ENCODE measurements around the gene TVP23A.
"Not testable (repeated sequence)": the region's sequence is repeated elsewhere in the genome, so short reads cannot be mapped to it uniquely, and the experiment has no call there.

The TVP23A gene

GRCh38 chr16:10791048-10791447 is 27.5 kb downstream of the TVP23A start:
- DNase-seq = no peak

DNA sequence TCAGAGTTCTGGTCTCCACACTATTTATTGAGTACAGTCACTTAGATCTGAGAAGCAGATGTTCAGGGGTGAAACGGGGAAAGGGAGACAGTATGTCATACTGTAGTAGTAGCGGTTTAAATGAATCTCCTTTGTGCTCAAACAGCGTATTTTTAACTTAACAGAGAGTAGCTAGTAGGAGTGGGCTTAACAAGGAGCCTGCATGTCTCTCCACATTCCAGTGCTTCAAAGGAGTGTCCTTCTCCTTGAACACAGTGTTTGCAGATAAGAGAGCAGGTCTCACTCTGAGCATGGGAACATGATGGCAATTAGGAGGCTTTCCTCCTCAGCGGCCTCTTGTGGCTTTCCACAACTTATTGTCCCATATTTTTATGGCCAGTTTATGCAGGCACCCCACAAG is 30.0 kb downstream of the TVP23A start:
- DNase-seq = not testable (repeated sequence)

DNA sequence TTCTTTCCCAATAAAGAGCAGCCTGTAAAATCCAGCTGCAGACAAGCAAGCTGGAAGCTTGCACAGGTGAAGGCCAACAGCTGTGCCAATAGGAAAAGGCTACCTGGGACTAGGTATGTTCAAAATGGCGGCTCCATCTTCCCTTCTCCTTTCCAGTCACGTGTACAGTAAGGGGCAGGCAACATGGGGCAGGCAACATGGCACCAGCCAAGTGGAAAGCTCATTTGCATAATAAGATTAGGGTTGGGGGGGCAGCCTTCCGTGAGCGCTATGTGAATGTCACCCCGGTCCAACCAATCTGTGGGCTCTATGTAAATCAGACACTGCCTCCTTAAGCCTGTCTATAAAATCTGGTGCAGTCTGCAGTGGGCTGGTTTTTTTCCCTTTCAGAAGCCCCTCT is 31.3 kb downstream of the TVP23A start:
- DNase-seq = no peak

DNA sequence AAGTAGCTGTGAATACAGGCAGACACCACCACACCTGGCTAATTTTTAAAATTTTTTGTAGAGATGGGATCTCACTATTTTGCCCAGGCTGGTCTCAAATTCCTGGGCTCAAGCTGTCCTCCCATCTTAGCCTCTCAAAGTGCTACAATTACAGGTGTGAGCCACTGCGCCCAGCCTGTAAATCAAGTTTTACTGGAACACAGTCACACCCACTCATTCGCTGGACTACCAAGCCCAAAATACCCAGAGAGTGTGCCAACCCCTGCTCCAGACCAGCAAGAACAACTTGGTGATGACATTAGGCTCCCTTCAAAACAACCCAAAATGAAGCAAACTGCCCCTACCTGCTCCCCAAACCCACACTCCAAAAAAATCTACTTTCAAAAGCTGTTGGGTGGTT is 36.0 kb downstream of the TVP23A start:
- no peak for DNase-seq

GRCh38 chr16:10780628-10781027 is 38.0 kb downstream of the TVP23A start:
- no peak for DNase-seq

DNA sequence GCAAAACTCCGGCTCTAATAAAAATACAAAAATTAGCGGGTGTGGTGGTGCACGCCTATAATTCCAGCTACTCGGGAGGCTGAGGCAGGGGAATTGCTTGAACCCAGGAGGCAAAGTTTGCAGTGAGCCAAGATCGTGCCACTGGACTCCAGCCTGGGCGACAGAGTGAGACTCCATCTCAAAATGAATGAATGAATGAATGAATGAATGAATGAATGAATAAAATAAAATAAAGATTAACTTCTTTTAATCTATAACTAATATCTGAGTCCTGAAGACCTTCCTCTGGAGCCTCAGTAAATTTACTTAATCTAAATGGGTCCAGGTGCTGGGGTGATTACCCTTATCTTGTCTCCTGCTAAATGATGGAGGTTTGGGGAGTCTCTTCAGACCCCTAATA is 38.7 kb downstream of the TVP23A start:
- DNase-seq = not testable (repeated sequence)

- DNase-seq = no peak
Observed at GRCh38 chr16:10777356-10777755, 41.2 kb downstream of the TVP23A start.

GRCh38 chr16:10776923-10777322 is 41.7 kb downstream of the TVP23A start:
- not testable (repeated sequence) for DNase-seq

DNA sequence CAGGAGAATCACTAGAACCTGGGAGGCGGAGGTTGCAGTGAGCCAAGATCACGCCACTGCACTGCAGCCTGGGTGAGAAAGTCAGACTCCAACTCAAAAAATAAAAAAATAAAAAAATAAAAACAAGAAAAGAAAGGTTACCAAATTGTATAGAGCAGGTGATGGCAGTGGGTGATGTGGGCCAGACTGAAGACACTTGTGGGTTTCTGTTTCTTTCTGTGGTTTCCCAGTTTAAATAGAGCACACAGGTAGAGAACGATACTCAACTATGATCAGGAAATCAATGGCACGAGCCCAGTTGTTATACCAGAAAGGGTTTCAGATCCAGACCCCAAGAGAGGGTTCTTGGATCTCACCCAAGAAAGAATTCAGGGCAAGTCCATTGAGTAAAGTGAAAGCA is 42.3 kb downstream of the TVP23A start:
- DNase-seq = peak; percentile 6

- DNase-seq = peak; percentile 28
Observed at GRCh38 chr16:10770907-10771306, 47.7 kb downstream of the TVP23A start.

- DNase-seq = no peak
Observed at GRCh38 chr16:10769381-10769780, 49.2 kb downstream of the TVP23A start.

DNA sequence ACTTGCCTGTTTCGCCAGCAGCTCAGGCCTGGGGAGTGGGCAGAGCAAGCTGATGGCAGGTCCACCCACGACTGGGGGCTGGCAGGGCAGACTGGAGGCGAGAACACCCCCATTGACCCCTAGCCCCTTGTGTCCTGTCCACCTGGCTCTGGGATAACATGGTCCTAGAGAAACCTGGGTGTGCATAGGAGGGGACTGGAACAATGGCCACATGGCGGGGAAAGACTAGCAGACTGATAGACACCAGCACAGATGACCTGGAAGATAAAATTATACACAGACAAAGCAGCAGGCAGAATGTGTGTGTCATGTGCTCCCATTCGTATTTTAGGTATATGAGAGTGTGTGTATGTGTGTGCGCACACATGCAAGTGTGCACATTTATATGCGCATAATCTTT is 51.5 kb downstream of the TVP23A start:
- no peak for DNase-seq

DNA sequence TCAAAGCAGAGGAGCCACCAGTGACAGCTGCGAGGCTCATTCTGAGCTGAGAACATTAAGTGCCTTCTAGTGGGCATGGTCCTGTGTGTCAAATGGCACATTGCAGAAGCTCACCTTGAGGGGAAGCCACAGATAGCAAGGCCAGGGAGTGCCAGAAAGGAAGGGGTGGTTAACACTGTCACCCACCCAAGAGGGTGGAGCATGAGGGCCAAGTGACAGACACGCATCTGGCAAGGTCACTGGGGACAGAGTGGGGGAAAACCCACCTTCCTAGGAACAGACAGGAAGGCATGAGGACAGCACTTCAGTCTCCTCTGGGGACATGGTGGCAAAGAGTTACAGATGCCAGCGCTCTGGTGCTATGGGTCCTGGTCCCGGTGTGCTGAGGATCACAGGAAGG is 52.8 kb downstream of the TVP23A start:
- peak; percentile 52 for DNase-seq

GRCh38 chr16:10763456-10763855 is 55.1 kb downstream of the TVP23A start:
- no peak for DNase-seq

GRCh38 chr16:10762336-10763016 is 56.1 kb downstream of the TVP23A start:
- DNase-seq = no peak

DNA sequence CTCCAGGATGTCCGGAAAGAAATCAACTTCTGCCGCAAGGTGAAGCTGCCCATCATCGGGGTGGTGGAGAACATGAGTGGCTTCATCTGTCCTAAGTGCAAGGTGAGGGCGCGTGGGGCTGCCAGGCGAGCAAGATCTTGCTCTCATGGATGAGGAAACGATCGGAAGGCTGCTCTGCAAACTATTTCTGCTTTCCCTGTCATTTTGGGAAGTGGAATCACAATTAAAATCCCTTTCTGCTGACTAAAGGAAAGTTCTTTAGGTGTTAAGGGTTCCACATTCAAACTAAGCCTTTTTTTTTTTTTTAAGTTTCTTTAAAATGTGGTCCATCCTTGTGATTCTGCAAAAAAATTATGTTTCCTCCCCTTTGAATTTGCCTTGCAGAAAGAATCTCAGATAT is 57.2 kb downstream of the TVP23A start:
- DNase-seq = no peak

DNA sequence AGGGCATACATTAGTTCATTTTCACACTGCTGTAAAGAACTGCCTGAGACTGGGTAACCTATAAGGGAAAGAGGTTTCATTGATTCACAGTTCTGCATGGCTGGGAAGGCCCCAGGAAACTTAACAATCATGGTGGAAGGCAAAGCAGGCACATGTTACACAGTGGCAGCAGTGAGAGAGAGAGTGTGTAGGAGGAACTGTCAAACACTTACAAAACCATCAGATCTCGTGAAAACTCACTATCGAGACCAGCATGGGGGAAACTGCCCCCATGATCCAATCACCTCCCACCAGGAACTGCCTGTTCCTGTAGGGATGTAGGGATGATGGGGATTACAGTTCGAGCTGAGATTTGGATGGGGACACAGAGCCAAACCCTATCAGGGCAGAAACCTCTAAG is 57.7 kb downstream of the TVP23A start:
- DNase-seq = no peak

GRCh38 chr16:10756574-10756973 is 62.0 kb downstream of the TVP23A start:
- no peak for DNase-seq

GRCh38 chr16:10754941-10755340 is 63.7 kb downstream of the TVP23A start:
- no peak for DNase-seq

- DNase-seq = no peak
Observed at GRCh38 chr16:10753670-10754069, 64.9 kb downstream of the TVP23A start.

DNA sequence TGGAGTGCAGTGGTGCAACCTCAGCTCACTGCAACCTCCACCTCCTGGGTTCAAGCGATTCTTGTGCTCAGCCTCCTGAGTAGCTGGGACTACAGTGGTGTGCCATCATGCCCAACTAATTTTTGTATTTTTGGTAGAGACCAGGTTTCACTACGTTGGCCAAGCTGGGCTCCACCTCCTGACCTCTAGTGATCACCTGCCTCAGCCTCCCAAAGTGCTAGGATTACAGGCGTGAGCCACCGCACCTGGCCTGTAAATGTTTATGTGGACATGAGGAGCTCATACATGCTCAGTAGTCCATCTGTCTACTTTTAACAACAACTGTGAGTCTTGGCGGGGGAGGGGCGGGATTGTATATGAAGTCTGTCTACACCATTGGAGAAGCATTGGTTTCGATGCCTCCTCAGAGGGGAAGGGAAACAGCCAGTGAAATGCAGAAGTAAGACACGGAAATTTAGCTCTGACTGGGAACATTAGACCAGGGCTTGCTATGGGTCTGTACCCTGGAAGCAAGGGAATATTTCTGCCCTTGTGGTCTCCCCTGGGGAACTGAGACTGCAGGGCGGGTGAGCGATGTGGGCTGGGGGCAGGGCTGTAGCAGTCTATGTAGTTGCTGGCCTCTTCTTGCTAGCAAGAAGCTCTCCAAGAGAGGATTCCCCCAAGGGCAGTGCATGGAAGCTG is 65.6 kb downstream of the TVP23A start:
- peak; percentile 29 for DNase-seq

DNA sequence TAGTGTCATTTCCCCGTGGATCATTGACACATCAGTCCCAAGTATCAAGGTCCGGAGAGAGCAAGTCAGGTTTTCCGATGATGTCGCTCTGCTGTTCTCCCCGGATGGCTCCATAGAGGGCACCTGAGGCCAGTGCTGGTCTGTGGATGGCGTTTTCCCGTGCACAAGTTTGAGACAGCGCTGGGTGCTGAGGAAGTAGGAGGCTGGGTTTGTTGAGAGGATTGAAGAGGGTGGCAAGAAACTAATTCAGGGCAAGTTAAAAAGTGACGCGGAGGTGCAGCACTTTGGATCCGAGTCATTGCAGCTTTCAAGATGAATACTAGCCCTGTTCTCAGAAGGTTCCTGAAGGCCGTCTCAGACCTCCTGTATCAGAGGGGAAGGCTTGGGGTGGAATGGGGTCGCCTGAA is 67.3 kb downstream of the TVP23A start:
- no peak for DNase-seq

DNA sequence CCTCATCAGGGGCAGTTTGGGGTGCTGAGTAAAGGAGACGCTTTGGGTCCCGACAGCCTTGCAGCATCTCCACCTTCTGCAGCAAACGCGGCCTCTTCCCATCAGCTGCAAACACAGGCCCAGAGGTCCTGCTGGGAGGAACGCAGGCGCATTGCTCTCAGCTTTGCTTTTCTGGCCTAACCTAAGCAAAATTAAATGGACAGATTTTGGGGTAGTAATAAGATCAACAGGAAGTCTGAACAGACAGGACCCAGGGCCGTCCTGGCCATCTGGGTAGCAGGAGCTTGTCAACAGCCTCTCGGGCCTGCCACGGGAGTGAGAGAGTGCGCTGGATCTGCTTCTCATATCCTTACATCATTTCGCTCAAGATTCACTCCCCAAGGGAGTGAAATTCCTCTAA is 67.8 kb downstream of the TVP23A start:
- DNase-seq = no peak

DNA sequence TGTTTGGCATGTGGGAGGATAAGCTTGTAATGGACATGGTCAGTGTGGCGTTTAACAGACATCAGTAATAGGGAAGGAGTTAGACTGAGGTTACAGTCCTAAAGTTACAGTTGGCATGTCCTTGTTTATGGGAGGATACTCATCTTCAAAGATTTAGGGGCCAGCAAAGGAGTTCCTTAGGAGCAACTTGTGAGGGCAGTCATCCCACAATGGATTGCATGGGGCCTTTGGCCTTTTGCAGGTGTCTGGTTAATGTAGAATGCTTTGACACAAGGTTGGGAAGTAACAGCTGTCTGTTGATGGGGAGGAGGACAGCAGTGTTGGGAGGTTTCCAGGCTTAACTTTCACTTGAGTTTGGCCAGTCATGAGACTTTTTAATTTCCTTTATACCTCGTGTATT is 72.8 kb downstream of the TVP23A start:
- no peak for DNase-seq

Data from CD4-positive, alpha-beta T cell treated with Interleukin-4 for 4 hours (primary cell).